Motor neuron (in vitro differentiated cells): ENCODE results near the gene KPNB1. TPM values are rescaled to one million over a fixed set of nuclear protein-coding genes. Genes with fewer than 3 reads are reported as not detected.

Source experiments
- ATAC-seq, 8 experiments: fragments of 200-7000 bp; cut with Tn5 transposase; replicated peaks in 6 of 8; 2 replicates each; pipeline ENCODE4 v1.8.0; 2021; ENCODE audit warnings: mild to moderate bottlenecking in 8 of 8, moderate library complexity in 8 of 8
- H3K27ac ChIP-seq, 2 donors: fragments of 250-450 bp; sonication (Bioruptor Pico); 2 replicates each; pipeline ENCODE4 v1.9.0; 2021; ENCODE audit warnings: antibody characterized with exemption in 2 of 2, mild to moderate bottlenecking in 2 of 2, moderate library complexity in 1 of 2
- H3K4me1 ChIP-seq, 2 donors: fragments of 250-450 bp; sonication (Bioruptor Pico); replicated peaks in 1 of 2; 2 replicates each; pipeline ENCODE4 v1.6.1; 2021; ENCODE audit warnings: antibody characterized with exemption in 2 of 2, mild to moderate bottlenecking in 2 of 2, moderate library complexity in 1 of 2
- H3K4me3 ChIP-seq, 5 donors: fragments of 250-450 bp; sonication (Bioruptor Pico); 2 replicates each; pipeline ENCODE4 v1.9.0; 2021; ENCODE audit warnings: antibody characterized with exemption in 5 of 5, mild to moderate bottlenecking in 5 of 5, moderate library complexity in 4 of 5
- WGBS, 10 experiments: fragments of 450-650 bp; shearing (Covaris generic); methylation state at CpG; one replicate each; pipeline ENCODE4 v1.0.0; 2022; 5-methylcytosine and 5-hydroxymethylcytosine counted together
- in situ Hi-C, 9 experiments: fragments of 400-800 bp; cut with MboI; loops; one replicate each; pipeline ENCODE4 v1.15.0; 2021; ENCODE audit warnings: low sequenced_read_pairs in 9 of 9, low pct_unique_long_range_greater_than_20kb in 2 of 9; ENCODE audit not compliant: unreplicated experiment in 9 of 9
- total RNA-seq, 8 experiments: library from RNA; unstranded; fragments of 300-600 nt; gene quantifications; 2 replicates each; pipeline versions ENCODE4 v1.2.3 to v1.2.4, GENCODE V29; 2022

The KPNB1 gene
- total RNA-seq, 8 experiments from 2014 or later: 90.3 to 268 (median 127) TPM

- H3K4me3 ChIP-seq: no peak overlapping the region
- whole genome bisulfite sequencing, 10 experiments: 29 to 100% (median 69%) methylated on average over 1 to 3 of the region's 4 CpGs; no CpG with 5 or more reads in 2 of the 10 experiments
- peak in 2 of 8 experiments; percentile 6 to 56 for ATAC-seq
- no peak overlapping the region for H3K27ac ChIP-seq
- in situ Hi-C loops: no loop called here
- peaks cover 3 to 4% of the 10 kb centered on the region in 2 donors for H3K4me1 ChIP-seq
Observed at GRCh38 chr17:47707056-47707804, 57.5 kb downstream of the KPNB1 start.

DNA sequence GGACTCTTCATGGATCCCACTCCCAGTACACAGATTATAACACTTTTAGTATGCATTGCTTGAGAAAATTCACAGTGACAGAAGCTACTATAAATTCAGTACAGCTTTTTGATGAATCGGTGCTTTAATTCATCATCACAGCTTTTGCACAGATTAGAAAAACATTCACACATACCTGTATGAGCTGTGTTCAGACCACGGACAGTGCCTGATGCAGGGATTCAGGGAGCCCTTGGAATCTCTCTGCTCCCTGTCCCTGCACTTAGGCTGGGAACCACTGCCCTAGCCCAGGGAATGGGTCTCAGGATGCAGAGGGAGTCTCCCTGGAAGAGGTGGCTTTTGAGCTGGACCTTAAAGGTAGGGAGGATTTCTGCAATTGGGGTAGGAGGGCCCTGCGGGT lies 58.2 kb downstream of the KPNB1 start:
- Histone ChIP-seq H3K27ac (no peak overlapping the region), H3K4me1 (no peaks in the 10 kb centered on the region), H3K4me3 (no peak overlapping the region)
- 71 to 100% (median 100%) methylated on average over 1 to 2 of the region's 3 CpGs; no CpG with 5 or more reads in 5 of the 10 experiments for WGBS, 10 experiments
- in situ Hi-C loops: no loop called here
- ATAC-seq: no peak

GRCh38 chr17:47708312-47708863 lies 58.7 kb downstream of the KPNB1 start:
- in situ Hi-C loops: no loop called here
- no peak overlapping the region for H3K27ac ChIP-seq
- 50 to 100% (median 74%) methylated on average over 1 to 5 of the region's 31 CpGs; no CpG with 5 or more reads in 6 of the 10 experiments for WGBS, 10 experiments
- no peaks in the 10 kb centered on the region for H3K4me1 ChIP-seq
- no peak overlapping the region for H3K4me3 ChIP-seq
- peak in 2 of 8 experiments; percentile 16 to 19 for ATAC-seq

GRCh38 chr17:47708864-47709541 lies 59.3 kb downstream of the KPNB1 start:
- no peak overlapping the region for H3K27ac ChIP-seq
- ATAC-seq: peak in 4 of 8 experiments; percentile 12 to 52 (median 16)

DNA sequence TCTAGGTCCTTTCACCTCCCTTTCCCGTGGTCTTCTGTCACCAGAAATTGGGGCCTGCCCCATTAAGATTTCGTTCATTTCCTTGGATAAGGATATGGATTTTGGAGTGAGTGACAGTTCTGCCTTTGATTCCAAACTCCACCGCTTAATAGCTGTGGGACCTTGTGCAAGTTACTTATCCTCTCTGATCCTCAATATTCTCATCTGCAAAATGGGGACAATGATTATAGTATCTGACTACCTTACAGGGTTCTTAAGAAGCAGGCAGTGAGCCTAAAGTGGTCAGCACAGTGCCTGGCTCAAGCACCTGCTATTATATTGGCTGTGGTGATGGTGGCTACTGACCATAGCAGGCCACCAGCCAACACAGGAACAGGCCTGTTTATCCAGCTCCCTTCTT lies 59.9 kb downstream of the KPNB1 start:
- H3K27ac ChIP-seq: no peak overlapping the region
- in situ Hi-C loops: no loop called here
- no peaks in the 10 kb centered on the region for H3K4me1 ChIP-seq
- ATAC-seq: no peak
- H3K4me3 ChIP-seq: no peak overlapping the region
- WGBS, 10 experiments: 79 to 100% (median 93%) methylated on average over 1 to 3 of the region's 3 CpGs; no CpG with 5 or more reads in 2 of the 10 experiments

More at GRCh38 chr17:47708864-47709541, 59.3 kb downstream of the KPNB1 start:
- WGBS, 10 experiments: 80 to 94% methylated on average over 2 to 9 of the region's 89 CpGs; no CpG with 5 or more reads in 8 of the 10 experiments
- Histone ChIP-seq H3K4me1 (no peaks in the 10 kb centered on the region), H3K4me3 (no peak overlapping the region)
- in situ Hi-C loops: no loop called here

DNA sequence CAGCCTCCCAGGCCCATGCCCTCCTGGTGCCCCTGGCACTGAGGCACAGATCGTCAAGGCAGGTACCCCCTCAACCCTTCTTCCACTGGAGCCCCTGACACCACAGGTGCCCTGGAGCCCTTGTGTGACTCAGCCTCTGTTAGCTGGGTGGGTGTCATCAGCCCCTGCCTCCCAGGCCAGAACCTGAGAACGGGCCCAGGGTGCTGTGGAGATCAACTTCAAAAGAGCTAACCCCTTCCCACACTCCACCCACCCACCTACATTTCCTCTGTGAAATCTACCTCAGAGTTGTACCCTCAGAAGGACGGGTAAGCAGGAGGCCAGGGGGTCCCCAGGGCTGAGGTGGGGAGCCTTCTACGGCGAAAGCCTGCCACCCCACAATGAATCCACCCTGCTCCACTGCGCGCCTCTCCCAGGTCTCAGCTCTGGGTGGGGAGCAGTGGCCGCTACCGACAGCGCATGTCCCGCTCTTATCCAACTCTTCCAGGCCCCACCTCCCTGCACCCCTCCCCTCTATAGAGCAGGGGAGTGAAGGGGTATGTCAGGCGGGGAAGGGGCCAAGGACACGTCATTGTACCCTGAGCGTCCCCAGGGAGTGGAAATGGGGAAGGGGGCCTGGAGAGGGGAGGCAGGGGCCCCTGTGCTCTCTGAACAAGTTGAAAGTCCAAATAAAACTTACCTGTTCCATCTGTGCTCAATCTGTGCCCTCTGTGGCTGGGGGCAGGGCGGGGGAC lies 61.8 kb downstream of the KPNB1 start:
- in situ Hi-C loops: no loop called here
- Histone ChIP-seq H3K27ac (no peak overlapping the region), H3K4me1 (no peaks in the 10 kb centered on the region), H3K4me3 (no peak overlapping the region)
- ATAC-seq: no peak
- WGBS, 10 experiments: 20 to 80% (median 78%) methylated on average over 1 to 4 of the region's 15 CpGs; no CpG with 5 or more reads in 6 of the 10 experiments

- no peak overlapping the region for H3K4me3 ChIP-seq
- H3K27ac ChIP-seq: no peak overlapping the region
- H3K4me1 ChIP-seq: peaks cover 0 to 6% of the 10 kb centered on the region in 2 donors
- ATAC-seq: no peak
- in situ Hi-C loops: no loop called here
- WGBS, 10 experiments: 58 to 100% (median 80%) methylated on average over 1 to 3 of the region's 5 CpGs; no CpG with 5 or more reads in 3 of the 10 experiments
Observed at GRCh38 chr17:47712330-47713023, 62.8 kb downstream of the KPNB1 start.

- 0 to 67% (median 20%) methylated on average over 1 to 7 of the region's 15 CpGs; no CpG with 5 or more reads in 2 of the 10 experiments for WGBS, 10 experiments
- H3K4me1 ChIP-seq: peaks cover 0 to 10% of the 10 kb centered on the region in 2 donors
- no peak overlapping the region for H3K27ac ChIP-seq
- in situ Hi-C loops: no loop called here
- peak in 5 of 8 experiments; percentile 13 to 50 (median 46) for ATAC-seq
- no peak overlapping the region for H3K4me3 ChIP-seq
Observed at GRCh38 chr17:47713980-47714700, 64.4 kb downstream of the KPNB1 start.

DNA sequence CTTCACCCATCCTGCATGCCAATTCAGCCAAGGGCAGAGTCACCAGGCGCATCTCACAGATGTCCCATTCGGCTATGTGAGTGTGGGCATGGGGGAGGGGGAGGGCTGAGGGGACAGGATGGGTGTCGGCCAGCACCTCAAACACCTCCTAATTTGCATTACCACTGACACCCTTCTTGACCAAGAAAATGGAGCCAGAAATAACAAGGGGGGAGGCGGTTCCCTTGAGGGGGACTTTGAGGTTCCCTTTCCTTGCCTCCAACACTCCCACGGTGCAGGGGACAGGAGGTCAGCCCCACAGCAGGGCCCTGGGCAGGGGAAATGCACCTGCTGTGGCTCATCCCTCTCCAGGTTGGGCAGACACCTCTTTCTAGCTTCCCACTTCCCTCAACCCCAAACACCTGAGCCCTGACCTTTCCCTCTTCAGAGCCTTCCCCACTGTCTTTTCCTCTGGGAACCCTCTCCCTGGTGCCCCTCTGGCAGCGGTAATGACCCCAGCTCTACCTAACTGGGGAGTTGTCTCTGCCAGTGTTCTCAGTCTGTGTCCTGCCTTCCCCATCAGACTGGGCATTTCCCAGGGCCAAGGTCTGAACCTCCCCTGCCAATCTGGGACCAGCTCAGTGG lies 65.2 kb downstream of the KPNB1 start:
- in situ Hi-C loops: no loop called here
- 17 to 100% (median 80%) methylated on average over 1 of the region's 6 CpGs; no CpG with 5 or more reads in 7 of the 10 experiments for WGBS, 10 experiments
- no peak overlapping the region for H3K4me3 ChIP-seq
- H3K27ac ChIP-seq: no peak overlapping the region
- H3K4me1 ChIP-seq: peaks cover 0 to 10% of the 10 kb centered on the region in 2 donors
- peak in 1 of 8 experiments; percentile 3 for ATAC-seq

GRCh38 chr17:47715669-47716325 lies 66.1 kb downstream of the KPNB1 start:
- H3K27ac ChIP-seq: no peak overlapping the region
- in situ Hi-C loops: no loop called here
- ATAC-seq: no peak
- H3K4me3 ChIP-seq: no peak overlapping the region
- 0 to 100% (median 48%) methylated on average over 1 to 7 of the region's 10 CpGs; no CpG with 5 or more reads in 4 of the 10 experiments for WGBS, 10 experiments
- peaks cover 0 to 10% of the 10 kb centered on the region in 2 donors for H3K4me1 ChIP-seq

GRCh38 chr17:47716375-47716774 lies 66.7 kb downstream of the KPNB1 start:
- in situ Hi-C loops: no loop called here
- 70 to 83% methylated on average over 3 of the region's 3 CpGs; no CpG with 5 or more reads in 8 of the 10 experiments for WGBS, 10 experiments
- ATAC-seq: no peak
- Histone ChIP-seq H3K27ac (no peak overlapping the region), H3K4me1 (peaks cover 0 to 10% of the 10 kb centered on the region in 2 donors), H3K4me3 (no peak overlapping the region)
